Activated T-helper 2 cell treated with anti-CD3 and anti-CD28 coated beads, Interferon-gamma antibody, Interleukin-2, Interleukin-4, amounts not matched to agents 10 μg/mL and 5 μg/mL and 100 μg/mL, durations not matched to agents 14 hours and 24 hours and 36 hours (primary cell): Measurements from ENCODE around the gene MAML1. TPM values are rescaled to one million over a fixed set of nuclear protein-coding genes. Genes with fewer than 3 reads are reported as not detected.
"Not testable (repeated sequence)": the region's sequence is repeated elsewhere in the genome, so short reads cannot be mapped to it uniquely, and the experiment has no call there.

Experiments used
- DNase-seq: peaks from one replicate; pipeline ENCODE4 v3.0.0; 2021; ENCODE audit warnings: low spot score
- H3K27ac Mint-ChIP-seq: one replicate; pipeline ENCODE4 v1.8.0; 2021; ENCODE audit warnings: mixed read lengths
- H3K27me3 Mint-ChIP-seq: one replicate; pipeline ENCODE4 v1.8.0; 2021; ENCODE audit warnings: low read depth, mixed read lengths
- H3K36me3 Mint-ChIP-seq: one replicate; pipeline ENCODE4 v1.8.0; 2021; ENCODE audit warnings: low read depth, mixed read lengths
- H3K4me1 Mint-ChIP-seq: one replicate; pipeline ENCODE4 v1.8.0; 2021; ENCODE audit warnings: low read depth, mixed read lengths
- H3K4me3 Mint-ChIP-seq: one replicate; pipeline ENCODE4 v1.8.0; 2021; ENCODE audit warnings: low read depth, mild to moderate bottlenecking, moderate library complexity, mixed read lengths
- H3K9me3 Mint-ChIP-seq: one replicate; pipeline ENCODE4 v1.8.0; 2021; ENCODE audit warnings: mixed read lengths
- intact Hi-C: fragments of 100-400 bp; cut with micrococcal nuclease; formaldehyde crosslinking; loops from one replicate; pipeline ENCODE4 v1.15.1; 2023
- total RNA-seq: library from RNA; stranded (reverse); gene quantifications from 2 replicates; pipeline ENCODE4 v1.2.3, GENCODE V29; 2022

The MAML1 gene
- total RNA-seq, 1 donor from 2014 or later = 38.1 TPM

DNA sequence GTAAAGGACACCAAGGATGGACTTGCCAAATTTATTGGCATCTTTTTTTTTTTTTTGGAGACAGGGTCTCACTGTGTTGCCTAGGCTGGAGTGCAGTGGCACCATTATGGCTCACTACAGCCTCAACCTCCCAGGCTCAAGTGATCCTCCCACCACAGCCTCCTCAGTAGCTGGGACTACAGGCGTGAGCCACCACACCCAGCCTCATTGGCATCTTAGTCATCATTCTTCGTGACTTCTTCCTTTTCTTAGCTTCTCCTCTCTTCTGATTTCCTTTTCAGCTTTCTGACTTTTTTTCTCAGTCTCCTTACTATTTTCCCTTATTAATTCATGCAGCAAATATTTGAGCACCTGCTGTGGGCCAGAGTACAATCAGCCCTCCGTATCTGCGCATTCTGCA is 6.1 kb downstream of the MAML1 start:
- intact Hi-C loops = loop anchor here (10.0 kb wide), 1 partner anchor 184 kb away; the partner anchor contains the start of gene RUFY1
- H3K4me1 Mint-ChIP-seq = peaks cover 30% of the 10 kb centered on the region

GRCh38 chr5:179744106-179744505 is 11.5 kb downstream of the MAML1 start:
- Mint-ChIP-seq H3K36me3 (peaks cover 36% of the 10 kb centered on the region), H3K4me1 (peaks cover 13% of the 10 kb centered on the region)
- H3K27ac Mint-ChIP-seq, H3K9me3 Mint-ChIP-seq, H3K27me3 Mint-ChIP-seq, H3K4me3 Mint-ChIP-seq, intact Hi-C loops, DNase-seq: not testable (repeated sequence)

More for the DNA sequence above, 6.1 kb downstream of the MAML1 start:
- DNase-seq = no peak
- no peaks in the 10 kb centered on the region for H3K27me3 Mint-ChIP-seq
- no peak overlapping the region for H3K4me3 Mint-ChIP-seq
- no peak overlapping the region for H3K27ac Mint-ChIP-seq
- no peaks in the 10 kb centered on the region for H3K9me3 Mint-ChIP-seq
- peaks cover 52% of the 10 kb centered on the region for H3K36me3 Mint-ChIP-seq

DNA sequence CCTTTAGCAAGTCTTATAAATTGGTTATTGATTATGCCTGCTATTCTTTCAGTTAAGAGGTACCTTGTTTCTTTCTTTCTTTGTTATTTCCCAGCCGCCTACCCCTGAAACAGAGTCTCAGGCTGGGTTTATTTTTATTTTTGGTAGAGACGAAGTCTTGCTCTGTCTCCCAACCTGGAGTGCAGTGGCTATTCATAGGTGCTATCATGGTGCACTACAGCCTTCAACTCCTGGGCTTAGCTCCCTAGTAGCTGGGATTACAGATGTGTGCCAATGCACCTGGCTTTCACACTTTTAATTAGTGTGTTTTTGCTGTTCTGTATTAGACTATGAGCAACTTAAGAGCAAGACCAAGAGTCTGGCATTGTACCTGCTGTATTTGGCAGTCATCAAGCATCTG is 14.2 kb downstream of the MAML1 start:
- no peaks in the 10 kb centered on the region for H3K27me3 Mint-ChIP-seq
- no peaks in the 10 kb centered on the region for H3K9me3 Mint-ChIP-seq
- H3K36me3 Mint-ChIP-seq = peaks cover 30% of the 10 kb centered on the region
- intact Hi-C loops = no loop called here
- no peak overlapping the region for H3K4me3 Mint-ChIP-seq
- no peak overlapping the region for H3K27ac Mint-ChIP-seq
- DNase-seq = no peak
- peaks cover 7% of the 10 kb centered on the region for H3K4me1 Mint-ChIP-seq

DNA sequence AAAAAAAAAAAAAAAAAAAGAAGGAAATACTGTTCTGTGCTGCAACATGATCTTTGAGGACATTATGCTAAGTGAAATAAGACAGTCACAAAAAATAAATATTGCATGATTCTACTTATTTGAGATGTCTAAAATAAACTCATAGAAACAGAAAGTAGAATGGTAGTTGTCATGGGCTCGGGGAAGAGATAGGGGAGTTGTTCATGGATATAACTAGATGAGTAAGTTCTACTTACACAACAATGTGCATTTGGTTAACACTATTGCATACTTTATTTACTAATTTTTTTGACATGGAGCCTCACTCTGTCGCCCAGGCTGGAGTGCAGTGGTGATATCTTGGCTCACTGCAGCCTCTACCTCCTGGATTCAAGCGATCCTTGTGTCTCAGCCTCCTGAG is 15.2 kb downstream of the MAML1 start:
- Mint-ChIP-seq H3K4me1 (peaks cover 7% of the 10 kb centered on the region), H3K36me3 (peaks cover 27% of the 10 kb centered on the region), H3K9me3 (no peaks in the 10 kb centered on the region), H3K4me3 (no peak overlapping the region), H3K27ac (no peak overlapping the region), H3K27me3 (no peaks in the 10 kb centered on the region)
- no peak for DNase-seq
- intact Hi-C loops = no loop called here

DNA sequence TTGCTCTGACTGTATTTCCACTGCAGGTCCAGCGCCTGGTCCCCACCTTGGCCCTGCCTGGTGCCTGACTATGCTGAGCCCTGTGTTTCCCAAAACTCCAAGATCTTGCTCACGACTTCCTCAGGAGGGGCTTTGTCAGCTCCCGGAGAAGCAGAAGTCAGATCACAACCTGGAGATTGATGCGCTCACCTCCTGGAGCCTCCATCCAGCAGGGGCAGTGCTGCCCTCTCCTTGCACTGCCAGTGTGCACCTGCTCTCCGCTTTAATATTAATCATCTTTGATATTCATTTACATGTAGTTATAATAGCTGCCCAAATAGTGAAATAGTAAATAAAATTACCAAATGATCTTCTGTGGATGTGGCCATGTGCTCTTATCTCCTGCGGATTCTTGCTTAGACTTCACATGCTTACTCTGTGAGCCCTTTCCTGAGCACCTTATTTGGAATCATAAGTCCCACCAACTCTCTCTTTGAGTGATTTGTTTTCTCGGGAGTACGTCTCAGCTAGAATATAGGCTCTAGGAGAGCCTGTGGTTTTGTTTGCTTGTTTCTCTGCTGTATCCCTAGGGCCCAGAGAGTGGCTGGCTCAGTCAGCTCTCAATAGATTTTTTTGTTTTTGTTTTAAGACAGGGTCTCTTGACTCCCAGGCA is 17.4 kb downstream of the MAML1 start:
- intact Hi-C loops = no loop called here
- Mint-ChIP-seq H3K9me3 (no peaks in the 10 kb centered on the region), H3K4me1 (peaks cover 24% of the 10 kb centered on the region), H3K27ac (no peak overlapping the region), H3K4me3 (no peak overlapping the region), H3K27me3 (no peaks in the 10 kb centered on the region), H3K36me3 (peaks cover 33% of the 10 kb centered on the region)
- DNase-seq = no peak

GRCh38 chr5:179753971-179754370 is 21.3 kb downstream of the MAML1 start:
- no peaks in the 10 kb centered on the region for H3K27me3 Mint-ChIP-seq
- H3K4me1 Mint-ChIP-seq = peaks cover 26% of the 10 kb centered on the region

DNA sequence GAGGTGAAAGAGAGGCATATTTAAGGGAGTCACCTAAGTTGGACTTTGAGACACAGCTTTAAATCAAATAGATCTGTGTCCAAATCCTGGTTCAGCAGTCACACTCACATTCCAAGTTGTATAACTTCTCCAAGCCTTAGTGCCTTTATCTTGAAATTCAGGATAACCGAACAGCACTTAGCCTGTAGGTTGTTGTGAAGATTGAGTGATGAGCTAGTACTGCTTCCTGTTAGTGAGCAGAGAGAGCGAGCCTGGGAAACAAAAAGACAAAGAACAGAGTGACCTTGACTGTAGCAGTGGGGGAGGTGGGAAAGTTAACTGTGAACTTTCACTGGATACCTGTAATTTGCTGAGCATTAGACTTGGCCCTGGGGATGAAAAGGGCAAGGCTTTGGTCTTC is 22.4 kb downstream of the MAML1 start:
- no peak for DNase-seq
- Mint-ChIP-seq H3K4me3 (no peak overlapping the region), H3K4me1 (peaks cover 37% of the 10 kb centered on the region), H3K27me3 (no peaks in the 10 kb centered on the region), H3K9me3 (no peaks in the 10 kb centered on the region), H3K27ac (peak overlapping the region; percentile 66), H3K36me3 (peaks cover 13% of the 10 kb centered on the region)
- intact Hi-C loops = no loop called here

More at GRCh38 chr5:179753971-179754370, 21.3 kb downstream of the MAML1 start:
- peaks cover 17% of the 10 kb centered on the region for H3K36me3 Mint-ChIP-seq
- H3K4me3 Mint-ChIP-seq = no peak overlapping the region
- H3K9me3 Mint-ChIP-seq = no peaks in the 10 kb centered on the region
- no peak for DNase-seq
- H3K27ac Mint-ChIP-seq = no peak overlapping the region
- intact Hi-C loops = no loop called here

- H3K27ac Mint-ChIP-seq = peak overlapping the region; percentile 36
- peaks cover 3% of the 10 kb centered on the region for H3K36me3 Mint-ChIP-seq
- H3K9me3 Mint-ChIP-seq = no peaks in the 10 kb centered on the region
- H3K4me1 Mint-ChIP-seq = peaks cover 57% of the 10 kb centered on the region
- intact Hi-C loops = no loop called here
- H3K27me3 Mint-ChIP-seq = no peaks in the 10 kb centered on the region
- no peak overlapping the region for H3K4me3 Mint-ChIP-seq
- no peak for DNase-seq
Measured at GRCh38 chr5:179758955-179759354, 26.3 kb downstream of the MAML1 start.

DNA sequence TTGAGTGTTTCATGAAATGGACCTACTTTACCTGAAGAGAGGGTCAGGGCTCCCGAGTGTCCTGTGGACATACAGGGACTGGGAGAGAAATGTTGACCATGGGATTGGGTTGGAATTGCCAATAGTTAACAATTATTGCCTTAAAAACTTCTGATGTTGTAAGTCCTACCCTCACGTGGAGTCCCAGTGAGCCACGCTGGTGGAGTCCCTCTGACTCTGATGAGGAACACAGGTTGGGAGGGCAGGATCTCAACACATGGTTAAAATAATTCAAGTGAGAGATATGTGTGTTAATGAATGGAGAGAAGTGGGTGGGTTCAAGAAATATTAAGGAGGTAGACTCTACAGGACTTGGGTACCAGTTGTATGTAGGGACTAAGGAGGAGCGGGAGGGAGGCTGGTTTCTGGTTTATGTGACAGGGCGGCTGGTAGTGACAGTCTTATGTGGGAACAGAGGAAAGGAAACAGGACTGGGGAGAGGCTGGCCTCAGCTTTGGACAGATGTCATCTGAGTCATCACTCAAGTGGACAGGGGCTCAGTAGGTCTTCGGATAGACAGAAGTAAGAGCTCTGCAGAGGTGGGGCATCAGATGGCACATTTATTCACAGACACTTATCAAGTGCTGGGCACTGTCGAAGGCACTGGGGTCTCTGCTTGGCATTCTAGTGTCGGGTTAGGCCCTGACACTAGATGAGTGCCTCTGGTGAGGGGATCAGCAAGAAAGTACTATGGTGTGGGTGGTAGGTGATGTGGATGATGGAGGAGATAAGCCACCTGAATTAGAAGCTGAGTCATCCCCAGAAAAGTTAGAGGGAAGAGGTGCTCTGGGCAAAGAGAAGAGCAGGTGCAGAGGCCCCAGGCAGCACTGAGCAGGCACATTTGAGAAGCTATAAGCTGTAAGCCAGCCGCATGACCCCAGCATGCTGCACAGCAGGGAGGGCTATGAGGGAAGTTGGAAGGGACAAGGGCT is 27.2 kb downstream of the MAML1 start:
- intact Hi-C loops = loop anchor here (2.0 to 5.0 kb wide), 3 partner anchors 27 to 327 kb away; partner anchors contain the start of gene MAML1
- peak overlapping the region; percentile 36 for H3K27ac Mint-ChIP-seq
- no peaks in the 10 kb centered on the region for H3K9me3 Mint-ChIP-seq
- H3K36me3 Mint-ChIP-seq = peaks cover 3% of the 10 kb centered on the region
- peaks cover 48% of the 10 kb centered on the region for H3K4me1 Mint-ChIP-seq
- no peaks in the 10 kb centered on the region for H3K27me3 Mint-ChIP-seq
- peak overlapping the region; percentile 32 for H3K4me3 Mint-ChIP-seq
- DNase-seq = no peak

DNA sequence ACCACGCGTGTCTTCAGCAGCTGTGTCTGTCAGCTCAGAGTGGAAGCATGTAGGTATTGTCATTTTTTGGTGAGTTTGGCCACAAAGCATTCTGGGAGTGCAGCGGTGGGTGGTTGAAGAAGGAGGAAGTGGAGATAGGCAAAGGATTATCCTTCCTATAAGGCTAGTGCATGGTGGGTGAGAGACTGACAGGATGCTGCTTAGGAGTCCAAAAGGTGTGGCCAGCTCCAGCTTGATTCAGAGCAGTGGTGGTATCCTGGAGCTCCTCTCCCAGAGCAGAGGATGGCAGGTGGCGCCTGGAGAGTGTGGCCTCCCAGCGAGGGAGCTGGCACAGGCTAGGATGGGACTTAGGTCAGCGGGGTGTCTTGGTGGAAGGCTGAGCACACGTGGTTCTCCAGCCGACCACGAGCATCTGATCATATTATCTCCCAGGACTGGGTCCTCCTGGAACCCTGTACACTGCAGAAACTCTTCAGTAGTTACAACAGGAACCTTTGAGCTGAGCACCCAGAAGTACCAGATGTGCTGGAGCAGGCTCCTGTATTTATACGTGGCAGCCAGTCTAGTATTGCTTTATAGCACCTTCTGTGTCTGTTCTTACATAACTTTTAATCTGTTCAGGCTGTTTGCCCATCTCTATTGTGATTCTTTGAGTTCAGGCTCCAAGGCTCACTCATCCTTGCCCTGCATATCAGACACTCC is 29.6 kb downstream of the MAML1 start:
- Mint-ChIP-seq H3K36me3 (peaks cover 21% of the 10 kb centered on the region), H3K9me3 (no peaks in the 10 kb centered on the region), H3K4me1 (peaks cover 46% of the 10 kb centered on the region), H3K27me3 (no peaks in the 10 kb centered on the region), H3K4me3 (no peak overlapping the region), H3K27ac (peak overlapping the region; percentile 64)
- DNase-seq = peak; percentile 45
- intact Hi-C loops = loop anchor here (2.0 to 5.0 kb wide), 3 partner anchors 40 to 325 kb away; partner anchors contain the start of gene TBC1D9B

DNA sequence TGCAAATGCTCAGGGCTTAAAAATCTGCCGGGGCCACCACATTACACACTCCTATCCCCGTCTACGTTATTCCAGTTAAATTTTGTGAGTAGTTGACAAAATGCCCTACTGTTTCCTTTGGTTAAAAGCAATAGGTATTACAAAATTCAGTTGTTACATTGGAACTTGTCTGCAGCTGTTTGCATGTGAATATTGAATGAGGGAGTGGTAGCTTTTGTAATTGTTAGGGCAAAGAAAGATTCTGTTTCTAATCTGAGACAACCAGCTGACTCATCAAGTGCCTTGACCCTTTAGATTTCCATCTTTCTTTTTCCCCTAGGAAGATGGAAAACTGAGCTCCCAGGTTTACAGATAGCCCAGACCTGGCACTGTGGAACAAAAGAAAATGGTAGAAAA is 30.2 kb downstream of the MAML1 start:
- no peaks in the 10 kb centered on the region for H3K27me3 Mint-ChIP-seq
- peak overlapping the region; percentile 64 for H3K27ac Mint-ChIP-seq
- intact Hi-C loops = loop anchor here (2.0 to 5.0 kb wide), 3 partner anchors 40 to 325 kb away; partner anchors contain the start of gene TBC1D9B
- no peak overlapping the region for H3K4me3 Mint-ChIP-seq
- H3K4me1 Mint-ChIP-seq = peaks cover 46% of the 10 kb centered on the region
- DNase-seq = no peak
- no peaks in the 10 kb centered on the region for H3K9me3 Mint-ChIP-seq
- H3K36me3 Mint-ChIP-seq = peaks cover 27% of the 10 kb centered on the region

DNA sequence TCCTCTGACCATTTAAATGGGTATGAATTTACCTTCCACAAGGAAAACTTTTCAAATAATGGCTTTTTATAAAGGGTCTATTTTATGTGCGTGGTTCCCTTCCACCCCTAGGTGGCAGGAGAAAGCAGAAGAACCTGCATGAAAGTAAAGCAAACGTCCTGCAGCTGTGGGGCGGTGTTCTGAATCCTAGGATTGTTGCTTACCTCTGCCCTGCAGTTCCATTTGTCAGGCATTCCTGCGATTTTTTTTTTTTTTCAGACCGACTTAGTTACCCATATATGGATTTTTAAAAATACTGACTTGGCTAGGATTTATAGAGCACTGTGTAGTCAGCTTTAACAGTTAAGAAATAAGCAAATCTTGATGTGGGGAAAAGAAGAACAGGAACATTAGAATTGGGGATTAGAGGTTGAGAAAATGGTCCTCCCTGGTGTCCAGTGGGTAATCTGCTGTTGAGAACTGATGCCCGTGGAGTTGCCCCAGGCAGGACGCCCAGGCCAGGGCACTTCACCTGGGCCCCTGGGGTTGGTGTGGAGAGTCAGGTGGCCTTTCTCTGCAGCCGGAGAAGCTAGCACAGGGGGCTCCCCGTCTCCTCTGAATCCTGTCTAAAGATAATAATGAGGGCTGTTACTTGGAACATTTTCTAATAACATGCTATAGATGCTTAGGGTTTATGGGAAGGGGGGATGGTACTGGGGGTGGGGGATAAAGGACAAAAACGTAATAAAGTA is 30.8 kb downstream of the MAML1 start:
- Mint-ChIP-seq H3K27ac (peak overlapping the region; percentile 56), H3K4me1 (peaks cover 46% of the 10 kb centered on the region), H3K4me3 (no peak overlapping the region), H3K27me3 (no peaks in the 10 kb centered on the region), H3K9me3 (no peaks in the 10 kb centered on the region), H3K36me3 (peaks cover 33% of the 10 kb centered on the region)
- intact Hi-C loops = loop anchor here (2.0 to 5.0 kb wide), 3 partner anchors 39 to 324 kb away; partner anchors contain the start of gene TBC1D9B
- DNase-seq = peak; percentile 21
